HepG2 (cell line): Measurements from ENCODE around the gene ATAD2B. TPM values are rescaled to one million over a fixed set of nuclear protein-coding genes. Genes with fewer than 3 reads are reported as not detected.
A peak's percentile ranks its signal among the peaks of the same experiment; 100 is the strongest.

Source experiments
- ATM ChIP-seq: fragments of 450-650 bp; IDR thresholded peaks from 2 replicates; pipeline ENCODE4 v1.7.1; 2017; ENCODE audit warnings: mild to moderate bottlenecking, borderline replicate concordance
- CENPX ChIP-seq: sonication (generic); formaldehyde crosslinking; IDR thresholded peaks from 2 replicates; pipeline ENCODE4 v1.9.0; 2021; ENCODE audit warnings: mild to moderate bottlenecking, missing genetic modification reagents, moderate library complexity
- HOXD1 ChIP-seq: sonication (generic); formaldehyde crosslinking; IDR thresholded peaks from 2 replicates; pipeline ENCODE4 v1.5.0; 2020; ENCODE audit warnings: missing genetic modification reagents
- MTF2 ChIP-seq: sonication (generic); formaldehyde crosslinking; IDR thresholded peaks from 2 replicates; pipeline ENCODE4 v1.5.0; 2020; ENCODE audit warnings: missing genetic modification reagents, borderline replicate concordance
- NCOA5 ChIP-seq: sonication (generic); formaldehyde crosslinking; IDR thresholded peaks from 2 replicates; pipeline ENCODE4 v1.4.0; 2020; ENCODE audit warnings: missing genetic modification reagents
- NR3C1 ChIP-seq: sonication (generic); formaldehyde crosslinking; IDR thresholded peaks from 2 replicates; pipeline ENCODE4 v1.4.0; 2020; ENCODE audit warnings: missing genetic modification reagents
- RFX5 ChIP-seq: IDR thresholded peaks from 2 replicates; pipeline ENCODE4 v1.6.1; 2011; ENCODE audit warnings: low read depth, low read length, improper control_type of control experiment
- RNF2 ChIP-seq: fragments of 450-650 bp; conservative IDR thresholded peaks from 2 replicates; pipeline ENCODE4 v1.6.1; 2016; ENCODE audit warnings: low read depth
- SP140L ChIP-seq: sonication (generic); formaldehyde crosslinking; IDR thresholded peaks from 2 replicates; pipeline ENCODE4 v1.4.0; 2020; ENCODE audit warnings: missing genetic modification reagents, borderline replicate concordance
- ZBTB21 ChIP-seq: sonication (generic); formaldehyde crosslinking; IDR thresholded peaks from 2 replicates; pipeline ENCODE4 v1.4.0; 2020; ENCODE audit warnings: missing genetic modification reagents
- ZNF547 ChIP-seq: sonication (generic); formaldehyde crosslinking; IDR thresholded peaks from 2 replicates; pipeline ENCODE4 v1.5.1; 2020; ENCODE audit warnings: mild to moderate bottlenecking, missing genetic modification reagents
- ZNF746 ChIP-seq: sonication (generic); formaldehyde crosslinking; IDR thresholded peaks from 2 replicates; pipeline ENCODE4 v1.8.0; 2022; ENCODE audit warnings: mild to moderate bottlenecking, missing genetic modification reagents
- ZNF879 ChIP-seq: sonication (generic); formaldehyde crosslinking; IDR thresholded peaks from 2 replicates; pipeline ENCODE4 v1.8.1; 2023; ENCODE audit warnings: missing genetic modification reagents
- polyA plus RNA-seq, 8 experiments: library from polyadenylated mRNA; depleted of rRNA in 3 of 8; stranded (reverse) in 7 of 8; unstranded in 1 of 8; fragments of >200 nt; fragmentation: Illumina TruSeq in 4 of 8; extraction: Trizol in 4 of 8; gene quantifications; 2 replicates each; pipeline versions ENCODE4 v1.2.1 to v1.2.3, GENCODE V29; 2011 to 2016; ENCODE audit warnings: low read depth in 4 of 8, missing spikeins in 1 of 8, mixed read lengths in 1 of 8; ENCODE audit not compliant: insufficient read depth in 1 of 8
- total RNA-seq, 5 experiments: library from RNA; depleted of rRNA; stranded (reverse); fragments of >200 nt; fragmentation: Illumina TruSeq; extraction: Trizol; gene quantifications; 2 replicates each; pipeline ENCODE4 v1.2.3, GENCODE V29; 2016; ENCODE audit warnings: low read depth in 1 of 5
- TF ChIP-seq, protein P1 (sequence below): sonication (generic); formaldehyde crosslinking; IDR thresholded peaks from 2 replicates; pipeline ENCODE4 v1.4.0; 2020; ENCODE audit warnings: missing genetic modification reagents, borderline replicate concordance
- TF ChIP-seq, protein P2 (sequence below): sonication (generic); formaldehyde crosslinking; IDR thresholded peaks from 2 replicates; pipeline ENCODE4 v1.8.1; 2023; ENCODE audit warnings: missing genetic modification reagents, mild to moderate bottlenecking, borderline replicate concordance
- TF ChIP-seq, protein P3 (sequence below): IDR thresholded peaks from 2 replicates; pipeline ENCODE4 v1.6.1; 2016; ENCODE audit warnings: mild to moderate bottlenecking, missing biosample characterization, missing genetic modification reagents
- TF ChIP-seq, protein P4 (sequence below): sonication (generic); formaldehyde crosslinking; IDR thresholded peaks from 2 replicates; pipeline ENCODE4 v1.4.0; 2020; ENCODE audit warnings: missing genetic modification reagents, borderline replicate concordance

The ATAD2B gene
- total and polyA plus RNA-seq, 2 of the 13 experiments (the other 11 are each of a cell fraction or from before 2014, with no cell fraction given) = 5.3 to 22.2 TPM

DNA sequence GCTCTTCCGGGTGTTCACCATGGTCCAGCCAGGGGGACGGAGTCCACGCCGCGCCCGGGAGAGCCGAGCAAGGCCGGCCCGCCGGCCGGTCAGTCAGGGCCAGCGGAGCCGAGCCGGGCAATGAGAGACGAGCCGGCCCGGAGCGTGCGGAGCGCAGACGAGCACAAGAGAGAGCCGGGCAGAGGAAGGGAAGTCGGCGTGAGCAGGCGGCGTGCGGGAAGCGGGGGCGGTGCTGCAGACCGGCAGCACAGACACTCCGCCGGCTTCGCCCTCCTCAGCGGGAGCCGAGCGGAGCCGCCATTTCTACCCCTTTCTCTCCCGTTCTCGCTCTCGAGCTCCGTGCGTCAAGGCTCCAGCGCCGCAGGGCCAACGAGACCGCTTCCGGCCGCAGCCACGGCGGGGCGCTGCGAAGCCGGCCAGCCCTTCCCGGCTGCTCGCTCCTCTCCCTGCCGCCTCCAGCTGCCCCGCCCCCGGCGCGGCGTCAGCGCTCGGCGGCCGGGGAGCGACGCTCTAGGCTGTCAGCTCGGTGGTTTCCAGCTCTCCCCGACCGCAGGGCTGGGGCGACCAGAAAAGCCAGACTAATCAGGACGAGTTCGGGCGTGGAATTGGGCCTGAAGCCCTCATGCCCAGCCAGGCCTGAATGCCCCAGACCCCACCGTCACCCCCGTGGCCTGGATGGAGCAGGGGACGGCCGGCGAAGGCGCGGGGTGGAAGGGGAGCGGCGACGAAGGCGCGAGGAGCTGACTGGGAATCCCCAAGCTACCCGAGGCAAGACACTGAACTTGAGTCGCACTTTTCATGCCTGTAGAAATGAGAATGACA lies at the start of gene ATAD2B (continued):
- TF ChIP-seq, protein P1, sequence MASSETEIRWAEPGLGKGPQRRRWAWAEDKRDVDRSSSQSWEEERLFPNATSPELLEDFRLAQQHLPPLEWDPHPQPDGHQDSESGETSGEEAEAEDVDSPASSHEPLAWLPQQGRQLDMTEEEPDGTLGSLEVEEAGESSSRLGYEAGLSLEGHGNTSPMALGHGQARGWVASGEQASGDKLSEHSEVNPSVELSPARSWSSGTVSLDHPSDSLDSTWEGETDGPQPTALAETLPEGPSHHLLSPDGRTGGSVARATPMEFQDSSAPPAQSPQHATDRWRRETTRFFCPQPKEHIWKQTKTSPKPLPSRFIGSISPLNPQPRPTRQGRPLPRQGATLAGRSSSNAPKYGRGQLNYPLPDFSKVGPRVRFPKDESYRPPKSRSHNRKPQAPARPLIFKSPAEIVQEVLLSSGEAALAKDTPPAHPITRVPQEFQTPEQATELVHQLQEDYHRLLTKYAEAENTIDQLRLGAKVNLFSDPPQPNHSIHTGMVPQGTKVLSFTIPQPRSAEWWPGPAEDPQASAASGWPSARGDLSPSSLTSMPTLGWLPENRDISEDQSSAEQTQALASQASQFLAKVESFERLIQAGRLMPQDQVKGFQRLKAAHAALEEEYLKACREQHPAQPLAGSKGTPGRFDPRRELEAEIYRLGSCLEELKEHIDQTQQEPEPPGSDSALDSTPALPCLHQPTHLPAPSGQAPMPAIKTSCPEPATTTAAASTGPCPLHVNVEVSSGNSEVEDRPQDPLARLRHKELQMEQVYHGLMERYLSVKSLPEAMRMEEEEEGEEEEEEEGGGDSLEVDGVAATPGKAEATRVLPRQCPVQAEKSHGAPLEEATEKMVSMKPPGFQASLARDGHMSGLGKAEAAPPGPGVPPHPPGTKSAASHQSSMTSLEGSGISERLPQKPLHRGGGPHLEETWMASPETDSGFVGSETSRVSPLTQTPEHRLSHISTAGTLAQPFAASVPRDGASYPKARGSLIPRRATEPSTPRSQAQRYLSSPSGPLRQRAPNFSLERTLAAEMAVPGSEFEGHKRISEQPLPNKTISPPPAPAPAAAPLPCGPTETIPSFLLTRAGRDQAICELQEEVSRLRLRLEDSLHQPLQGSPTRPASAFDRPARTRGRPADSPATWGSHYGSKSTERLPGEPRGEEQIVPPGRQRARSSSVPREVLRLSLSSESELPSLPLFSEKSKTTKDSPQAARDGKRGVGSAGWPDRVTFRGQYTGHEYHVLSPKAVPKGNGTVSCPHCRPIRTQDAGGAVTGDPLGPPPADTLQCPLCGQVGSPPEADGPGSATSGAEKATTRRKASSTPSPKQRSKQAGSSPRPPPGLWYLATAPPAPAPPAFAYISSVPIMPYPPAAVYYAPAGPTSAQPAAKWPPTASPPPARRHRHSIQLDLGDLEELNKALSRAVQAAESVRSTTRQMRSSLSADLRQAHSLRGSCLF = peak; percentile 90; the same call in 1 of the 2 replicates
- no peak for TF ChIP-seq ZNF879 (CRISPR knock-in tag)
- peak; percentile 67; the same call in 1 of the 2 replicates for TF ChIP-seq HOXD1 (CRISPR knock-in tag)
- TF ChIP-seq ZBTB21 = no peak
- TF ChIP-seq ZNF746 (CRISPR knock-in tag) = no peak
- peak; percentile 52; the same call in 1 of the 2 replicates for TF ChIP-seq RNF2
- no peak for TF ChIP-seq RFX5
- TF ChIP-seq ATM = no peak
- 0 out of 2 replicates have a peak, but pooled peaks have one; percentile 32 for TF ChIP-seq ZNF547 (CRISPR knock-in tag)
- TF ChIP-seq, protein P2, sequence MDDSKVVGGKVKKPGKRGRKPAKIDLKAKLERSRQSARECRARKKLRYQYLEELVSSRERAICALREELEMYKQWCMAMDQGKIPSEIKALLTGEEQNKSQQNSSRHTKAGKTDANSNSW = peak; percentile 43; the same call in 1 of the 2 replicates
- no peak; the same call in 1 of the 2 replicates for TF ChIP-seq SP140L (CRISPR knock-in tag)
- no peak for TF ChIP-seq NCOA5 (CRISPR knock-in tag)
- TF ChIP-seq, protein P3, sequence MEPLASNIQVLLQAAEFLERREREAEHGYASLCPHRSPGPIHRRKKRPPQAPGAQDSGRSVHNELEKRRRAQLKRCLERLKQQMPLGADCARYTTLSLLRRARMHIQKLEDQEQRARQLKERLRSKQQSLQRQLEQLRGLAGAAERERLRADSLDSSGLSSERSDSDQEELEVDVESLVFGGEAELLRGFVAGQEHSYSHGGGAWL (CRISPR knock-in tag) = peak; percentile 64
- no peak for TF ChIP-seq CENPX (CRISPR knock-in tag)
- no peak for TF ChIP-seq NR3C1 (CRISPR knock-in tag)
- TF ChIP-seq, protein P4, sequence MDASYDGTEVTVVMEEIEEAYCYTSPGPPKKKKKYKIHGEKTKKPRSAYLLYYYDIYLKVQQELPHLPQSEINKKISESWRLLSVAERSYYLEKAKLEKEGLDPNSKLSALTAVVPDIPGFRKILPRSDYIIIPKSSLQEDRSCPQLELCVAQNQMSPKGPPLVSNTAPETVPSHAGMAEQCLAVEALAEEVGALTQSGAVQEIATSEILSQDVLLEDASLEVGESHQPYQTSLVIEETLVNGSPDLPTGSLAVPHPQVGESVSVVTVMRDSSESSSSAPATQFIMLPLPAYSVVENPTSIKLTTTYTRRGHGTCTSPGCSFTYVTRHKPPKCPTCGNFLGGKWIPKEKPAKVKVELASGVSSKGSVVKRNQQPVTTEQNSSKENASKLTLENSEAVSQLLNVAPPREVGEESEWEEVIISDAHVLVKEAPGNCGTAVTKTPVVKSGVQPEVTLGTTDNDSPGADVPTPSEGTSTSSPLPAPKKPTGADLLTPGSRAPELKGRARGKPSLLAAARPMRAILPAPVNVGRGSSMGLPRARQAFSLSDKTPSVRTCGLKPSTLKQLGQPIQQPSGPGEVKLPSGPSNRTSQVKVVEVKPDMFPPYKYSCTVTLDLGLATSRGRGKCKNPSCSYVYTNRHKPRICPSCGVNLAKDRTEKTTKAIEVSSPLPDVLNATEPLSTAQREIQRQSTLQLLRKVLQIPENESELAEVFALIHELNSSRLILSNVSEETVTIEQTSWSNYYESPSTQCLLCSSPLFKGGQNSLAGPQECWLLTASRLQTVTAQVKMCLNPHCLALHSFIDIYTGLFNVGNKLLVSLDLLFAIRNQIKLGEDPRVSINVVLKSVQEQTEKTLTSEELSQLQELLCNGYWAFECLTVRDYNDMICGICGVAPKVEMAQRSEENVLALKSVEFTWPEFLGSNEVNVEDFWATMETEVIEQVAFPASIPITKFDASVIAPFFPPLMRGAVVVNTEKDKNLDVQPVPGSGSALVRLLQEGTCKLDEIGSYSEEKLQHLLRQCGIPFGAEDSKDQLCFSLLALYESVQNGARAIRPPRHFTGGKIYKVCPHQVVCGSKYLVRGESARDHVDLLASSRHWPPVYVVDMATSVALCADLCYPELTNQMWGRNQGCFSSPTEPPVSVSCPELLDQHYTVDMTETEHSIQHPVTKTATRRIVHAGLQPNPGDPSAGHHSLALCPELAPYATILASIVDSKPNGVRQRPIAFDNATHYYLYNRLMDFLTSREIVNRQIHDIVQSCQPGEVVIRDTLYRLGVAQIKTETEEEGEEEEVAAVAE = no peak; the same call in 1 of the 2 replicates
- TF ChIP-seq MTF2 (CRISPR knock-in tag) = peak; percentile 85; the same call in 1 of the 2 replicates
